T-helper 1 cell treated with Interleukin-12 subunit alpha and Interleukin-12 subunit beta and Interleukin-4 antibody, amounts not matched to agents 30 ng/mL and 1 ng/mL, for 36 hours (primary cell): ENCODE measurements around the gene RBM18. TPM values are rescaled to one million over a fixed set of nuclear protein-coding genes. Genes with fewer than 3 reads are reported as not detected.

Source experiments
- intact Hi-C: fragments of 100-400 bp; cut with micrococcal nuclease; formaldehyde crosslinking; loops from one replicate; pipeline ENCODE4 v1.15.1; 2024
- total RNA-seq: library from RNA; stranded (reverse); gene quantifications from 2 replicates; pipeline ENCODE4 v1.2.3, GENCODE V29; 2022

RBM18 gene, protein sequence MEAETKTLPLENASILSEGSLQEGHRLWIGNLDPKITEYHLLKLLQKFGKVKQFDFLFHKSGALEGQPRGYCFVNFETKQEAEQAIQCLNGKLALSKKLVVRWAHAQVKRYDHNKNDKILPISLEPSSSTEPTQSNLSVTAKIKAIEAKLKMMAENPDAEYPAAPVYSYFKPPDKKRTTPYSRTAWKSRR
- total RNA-seq: 22.6 and 23.9 TPM in 2 replicates

DNA sequence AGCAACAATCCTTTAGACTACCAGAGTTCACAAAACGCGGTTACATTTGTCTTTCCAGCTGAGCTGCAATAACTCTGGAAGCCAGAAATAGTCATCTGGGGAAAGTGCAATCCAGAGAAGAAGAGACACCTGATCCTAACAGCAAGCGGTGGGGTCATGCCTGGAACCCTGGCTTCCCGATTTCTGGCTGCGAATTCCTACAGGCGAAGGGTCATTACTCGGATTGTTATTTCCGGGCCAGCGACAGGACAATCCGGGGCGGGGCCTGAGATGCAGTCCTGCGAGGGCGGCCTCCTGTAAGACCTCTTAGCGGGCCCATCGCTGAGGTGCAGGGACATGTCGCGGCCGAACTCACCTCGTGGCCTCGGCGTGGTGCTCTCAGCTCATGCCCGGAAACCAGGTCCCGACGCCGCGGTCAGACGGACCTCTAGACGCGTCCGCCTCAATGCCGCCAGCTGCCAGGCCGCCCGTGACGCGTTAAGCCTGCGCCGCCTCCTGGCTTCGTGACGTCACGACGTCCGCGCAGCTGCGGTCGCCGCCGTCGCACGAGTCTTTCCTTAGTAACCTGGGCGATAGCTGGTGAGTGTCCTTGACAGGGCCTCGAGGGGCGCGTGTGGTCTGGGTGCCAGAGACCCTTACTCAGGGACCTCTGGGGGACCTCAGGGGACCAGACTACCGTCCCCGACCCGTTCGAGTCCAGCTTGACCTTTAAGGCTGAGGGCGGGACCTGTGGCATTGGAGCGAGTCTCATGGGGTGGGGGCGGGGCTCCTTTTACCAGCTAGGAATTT lies at the start of gene RBM18, which contains the start of gene MRRF:
TSS of gene RBM18 (minus strand) at position 481 of the 789 bp plus-strand sequence. CDS start 3,348 bp downstream, outside the sequence.
TSS of gene MRRF (plus strand) at position 523 of the 789 bp plus-strand sequence. CDS start 6,010 bp downstream, outside the sequence.
- intact Hi-C loops: loop anchor here (1.0 to 10.0 kb wide), 14 partner anchors 45 to 1684 kb away; partner anchors contain the start of genes CDK5RAP2, MORN5, NDUFA8 and PDCL

DNA sequence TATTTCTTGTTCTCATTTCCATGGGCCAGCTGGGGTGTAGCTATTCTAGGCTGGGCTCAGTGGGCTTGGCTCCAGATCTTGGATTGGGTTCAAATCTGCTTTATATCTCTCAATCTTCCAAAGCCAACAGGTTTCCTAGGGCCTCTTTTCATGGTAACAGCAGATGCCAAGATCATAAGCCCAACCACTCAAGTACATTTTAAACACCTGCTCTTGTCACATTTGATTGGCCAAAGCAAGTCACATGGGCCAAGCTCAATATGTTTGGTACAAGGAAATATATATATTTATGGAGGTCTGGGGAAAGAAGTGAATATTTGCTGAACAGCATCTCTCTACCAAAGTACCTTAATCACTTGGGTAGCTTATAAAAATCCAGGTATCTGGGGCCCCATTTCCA lies 49.5 kb upstream of the RBM18 start:
- intact Hi-C loops: no loop called here

DNA sequence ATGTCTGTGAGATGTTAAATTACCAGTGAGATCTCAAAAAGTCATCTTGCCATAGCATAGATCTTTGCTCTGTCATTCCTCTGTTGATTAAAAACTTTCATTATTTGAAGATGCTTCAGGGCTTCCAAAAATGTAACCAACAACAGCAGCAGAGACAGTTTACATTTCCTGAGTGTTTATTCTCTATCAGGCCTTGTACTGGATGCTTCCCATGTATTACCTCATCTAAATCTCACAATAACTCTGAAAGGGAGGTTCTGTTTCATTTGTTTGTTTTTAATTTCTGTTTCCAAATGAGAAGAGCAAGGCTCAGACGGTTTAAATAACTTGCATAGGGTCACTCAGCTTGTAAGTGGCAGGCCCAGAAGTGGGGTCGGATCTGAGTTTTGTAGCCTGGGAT lies 45.2 kb upstream of the RBM18 start:
- intact Hi-C loops: no loop called here

DNA sequence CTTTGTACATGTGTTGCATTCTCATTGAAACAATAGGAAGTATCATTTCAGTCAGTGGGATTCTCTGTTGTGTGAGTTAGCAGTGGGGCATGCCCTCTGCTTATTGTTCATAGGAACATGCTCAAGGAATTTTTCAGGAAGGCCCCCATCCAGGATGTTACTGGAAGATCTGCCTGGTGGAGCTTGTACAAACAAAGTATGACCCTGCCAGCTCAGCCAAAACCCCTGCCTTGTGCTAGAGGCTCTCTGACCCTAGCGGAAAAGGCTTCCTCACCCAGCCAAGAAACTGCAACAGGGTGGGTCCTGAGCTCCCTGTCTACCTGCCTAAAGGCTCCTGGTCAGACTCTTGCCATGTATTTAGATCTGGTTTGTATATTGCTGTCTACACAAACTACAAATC lies 43.3 kb upstream of the RBM18 start:
- intact Hi-C loops: no loop called here

DNA sequence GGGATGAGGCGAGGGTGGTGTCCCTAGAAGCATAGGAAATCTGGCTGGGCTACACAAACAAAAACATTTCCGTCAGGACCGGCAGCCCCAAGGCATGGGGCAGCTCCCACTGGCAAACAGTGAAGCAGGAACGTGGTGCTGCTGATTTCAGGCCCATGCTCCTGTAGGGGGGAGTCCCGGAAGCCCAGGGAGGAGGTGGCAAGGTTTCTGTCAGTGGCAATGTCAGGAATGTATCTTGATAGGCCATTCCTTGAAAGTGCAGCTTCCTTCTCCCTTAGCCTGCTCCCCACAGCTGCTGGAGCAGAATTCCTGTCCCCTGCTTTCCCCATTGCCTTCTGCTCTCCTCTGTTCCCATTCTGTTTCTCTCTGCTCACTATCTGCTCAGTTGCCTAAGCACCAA lies 42.4 kb upstream of the RBM18 start:
- intact Hi-C loops: no loop called here

DNA sequence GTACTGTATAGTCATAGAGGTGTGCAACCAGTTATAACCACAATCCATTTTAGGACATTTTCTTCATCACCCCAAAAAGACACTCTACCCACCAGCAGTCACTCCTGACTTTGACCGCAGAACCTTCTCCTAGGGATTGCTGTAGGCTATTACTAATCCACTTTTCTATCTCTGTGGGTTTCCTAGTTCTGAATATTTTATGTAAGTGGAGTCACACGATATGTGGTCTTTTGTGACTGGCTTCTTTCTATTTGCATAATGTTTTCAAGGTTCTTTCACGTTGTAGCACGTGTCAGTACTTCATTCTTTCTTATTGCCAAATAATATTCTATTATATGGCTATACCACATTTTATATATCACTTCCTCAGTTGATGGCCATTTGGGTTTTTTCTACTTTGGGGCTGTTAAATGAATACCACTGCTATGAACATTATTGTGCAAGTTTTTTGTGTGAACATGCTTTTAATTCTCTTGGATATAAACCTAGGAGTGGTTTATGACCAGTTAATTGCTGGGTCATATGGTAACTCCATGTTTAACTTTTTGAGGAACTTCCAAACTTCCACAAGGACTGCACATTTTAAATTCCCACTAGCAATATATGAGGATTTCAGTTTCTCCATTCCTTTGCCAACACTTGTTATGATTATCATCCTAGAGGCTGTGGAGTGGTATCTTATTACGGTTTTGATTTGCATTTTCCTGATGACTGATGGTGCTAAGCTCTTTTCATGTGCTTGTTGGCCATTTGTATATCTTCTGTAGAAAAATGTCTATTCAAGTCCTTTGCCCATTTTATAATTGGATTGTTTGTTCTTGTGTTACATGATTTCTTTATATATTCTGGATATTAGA lies 37.8 kb upstream of the RBM18 start:
- intact Hi-C loops: no loop called here

DNA sequence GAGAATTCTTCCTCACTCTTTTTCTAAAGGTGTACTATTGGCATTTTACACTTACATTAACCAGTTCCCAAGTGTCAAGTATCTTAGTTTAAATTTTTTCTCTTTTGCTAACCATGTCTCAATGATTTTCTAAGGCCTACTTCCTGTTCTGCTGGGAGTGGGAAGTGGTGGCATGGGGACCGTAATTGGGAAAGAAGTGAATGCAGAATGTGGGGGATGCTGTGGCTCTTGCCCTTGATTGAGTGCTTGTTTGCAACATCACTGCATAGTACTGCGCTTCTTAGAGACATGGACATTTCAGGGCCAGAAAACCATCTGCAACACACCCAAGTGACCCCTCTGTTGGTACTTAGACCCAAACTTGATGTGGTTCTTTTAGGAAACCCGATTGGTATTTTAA lies 32.9 kb upstream of the RBM18 start:
- intact Hi-C loops: no loop called here

DNA sequence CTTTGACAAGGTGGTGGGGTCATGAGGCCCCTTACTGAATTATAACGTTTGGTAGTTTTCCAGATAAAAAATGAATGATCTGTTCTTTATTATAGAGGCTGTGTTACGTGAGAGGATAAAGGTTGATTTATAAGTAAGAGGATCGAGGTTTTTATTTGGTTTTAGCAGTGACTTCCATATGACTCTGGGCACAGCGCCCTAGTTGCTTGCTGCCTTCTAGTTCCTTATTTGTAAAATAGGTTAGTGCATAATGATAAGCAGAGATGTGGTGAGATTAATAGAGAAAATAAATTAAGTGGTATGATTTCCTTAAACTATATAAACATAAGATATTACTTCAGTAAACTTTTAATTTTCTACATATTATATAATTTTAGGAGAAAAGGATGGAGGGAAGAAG lies 29.9 kb upstream of the RBM18 start:
- intact Hi-C loops: no loop called here

DNA sequence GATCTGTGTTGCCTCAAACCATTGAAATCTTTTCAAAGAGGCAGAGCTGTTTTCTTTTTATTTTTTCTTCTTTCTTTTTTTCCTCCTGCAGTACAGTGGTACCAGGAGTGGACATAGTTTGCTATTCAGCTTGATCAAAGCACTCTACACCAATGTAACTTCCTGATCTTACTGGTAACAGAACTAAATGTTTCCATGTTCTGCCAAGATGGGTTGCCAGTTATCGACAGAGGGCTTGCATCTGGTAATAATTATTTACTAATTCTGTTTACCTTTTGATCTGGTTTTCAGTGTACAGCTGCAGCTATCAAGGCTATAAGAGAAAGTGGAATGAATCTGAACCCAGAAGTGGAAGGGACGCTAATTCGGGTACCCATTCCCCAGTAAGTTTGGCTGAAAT lies 26.8 kb upstream of the RBM18 start:
- intact Hi-C loops: no loop called here

DNA sequence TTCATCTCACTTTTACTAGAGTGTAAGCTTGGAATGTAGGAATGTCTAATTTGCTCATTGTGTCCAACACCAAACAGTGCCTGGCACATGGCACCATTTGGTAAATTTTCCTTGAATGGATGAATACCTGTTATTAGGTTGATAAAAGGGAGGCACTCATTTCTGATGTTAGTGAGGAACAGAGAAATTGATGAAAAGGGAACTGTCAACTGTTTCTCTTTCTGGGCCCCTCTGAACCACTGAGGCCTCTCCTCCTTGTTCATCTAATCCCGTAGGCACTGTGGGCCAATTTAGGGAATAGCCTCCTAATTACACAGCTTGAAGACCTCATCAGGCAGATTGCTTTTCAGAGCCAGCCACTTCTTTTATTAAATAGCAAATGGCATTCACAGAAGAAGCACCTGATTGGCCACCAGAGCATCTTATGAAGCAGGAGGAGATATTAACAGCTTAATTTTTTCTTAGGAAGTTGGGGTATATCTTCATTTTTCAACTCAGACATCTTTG lies 22.6 kb upstream of the RBM18 start:
- intact Hi-C loops: no loop called here

DNA sequence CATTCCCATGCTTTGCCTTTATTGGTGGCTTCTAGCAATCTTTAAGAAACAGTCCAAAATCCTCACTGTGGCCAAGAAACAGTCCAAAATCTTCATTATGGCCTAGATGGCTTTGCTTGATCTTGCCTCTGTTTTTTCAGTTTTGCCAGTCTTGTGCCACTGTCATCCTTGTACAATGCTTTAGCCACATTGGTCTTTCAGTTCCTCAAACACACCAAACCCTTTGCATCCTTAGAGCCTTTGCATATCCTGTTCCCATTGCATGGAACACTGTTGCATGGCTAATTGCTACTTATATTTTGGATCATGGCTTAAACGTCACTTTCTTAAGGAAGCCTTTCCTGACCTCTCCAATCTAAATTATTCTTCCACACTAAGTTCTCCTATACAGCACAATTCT lies 22.1 kb upstream of the RBM18 start:
- intact Hi-C loops: no loop called here

DNA sequence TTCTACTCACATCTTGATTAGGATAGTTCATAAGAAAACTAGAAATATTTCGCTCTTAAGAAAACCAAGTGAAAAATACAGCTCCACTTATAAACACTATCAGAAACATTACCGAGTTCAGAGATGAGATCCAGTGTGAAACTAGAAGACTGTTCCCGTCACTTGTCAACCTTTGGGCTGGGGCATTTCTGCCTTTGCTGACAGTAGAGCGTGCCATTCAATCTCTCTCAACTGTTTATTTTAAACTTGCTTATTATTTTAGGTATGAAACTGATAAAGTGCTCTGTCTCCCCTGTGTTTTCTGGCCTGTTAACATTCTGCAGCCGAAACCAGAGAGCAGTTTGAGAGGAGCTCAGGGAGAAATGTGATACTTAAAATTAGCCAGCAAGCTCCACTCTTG lies 16.7 kb upstream of the RBM18 start:
- intact Hi-C loops: no loop called here

DNA sequence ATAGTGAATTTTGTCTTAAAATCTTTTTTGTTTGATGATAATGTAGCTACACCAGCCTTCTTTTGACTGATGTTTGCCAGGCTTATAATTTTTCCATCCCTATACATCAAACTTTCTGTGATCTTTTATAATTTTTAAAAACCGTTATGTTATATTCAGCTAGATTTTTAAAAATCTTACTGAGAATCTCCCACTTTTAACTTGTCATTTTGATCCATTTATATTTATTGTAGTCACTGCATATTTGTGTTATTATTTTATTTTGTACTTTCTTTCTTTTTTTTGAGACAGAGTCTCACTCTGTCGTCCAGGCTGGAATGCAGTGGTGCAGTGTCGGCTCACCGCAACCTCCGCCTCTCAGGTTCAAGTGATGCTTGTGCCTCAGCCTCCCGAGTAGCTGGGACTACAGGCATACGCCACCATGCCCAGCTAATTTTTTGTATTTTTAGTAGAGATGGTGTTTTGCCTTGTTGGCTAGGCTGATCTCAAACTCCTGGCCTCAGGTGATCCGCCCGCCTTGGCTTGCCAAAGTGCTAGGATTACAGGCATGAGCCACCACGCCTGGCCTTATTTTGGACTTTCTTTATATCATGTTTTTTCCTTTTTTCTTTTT lies 12.8 kb upstream of the RBM18 start:
- intact Hi-C loops: no loop called here

DNA sequence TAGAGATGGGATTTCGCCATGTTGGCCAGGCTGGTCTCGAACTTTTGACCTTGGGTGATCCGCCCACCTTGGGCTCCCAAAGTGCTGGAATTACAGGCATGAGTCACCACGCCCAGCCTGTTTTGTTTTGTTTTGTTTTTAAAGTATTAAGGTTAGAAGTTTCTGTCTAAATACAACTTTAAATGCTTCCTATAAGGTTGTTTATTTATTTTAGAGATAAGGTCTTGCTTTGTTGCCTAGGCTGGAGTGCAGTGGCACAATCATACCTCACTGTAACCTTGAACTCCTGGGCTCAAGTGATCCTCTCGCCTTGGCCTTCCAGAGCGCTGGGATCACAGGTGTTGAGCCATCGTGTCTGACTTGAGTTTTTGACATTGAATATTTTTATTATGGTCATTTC lies 11.5 kb upstream of the RBM18 start:
- intact Hi-C loops: no loop called here

DNA sequence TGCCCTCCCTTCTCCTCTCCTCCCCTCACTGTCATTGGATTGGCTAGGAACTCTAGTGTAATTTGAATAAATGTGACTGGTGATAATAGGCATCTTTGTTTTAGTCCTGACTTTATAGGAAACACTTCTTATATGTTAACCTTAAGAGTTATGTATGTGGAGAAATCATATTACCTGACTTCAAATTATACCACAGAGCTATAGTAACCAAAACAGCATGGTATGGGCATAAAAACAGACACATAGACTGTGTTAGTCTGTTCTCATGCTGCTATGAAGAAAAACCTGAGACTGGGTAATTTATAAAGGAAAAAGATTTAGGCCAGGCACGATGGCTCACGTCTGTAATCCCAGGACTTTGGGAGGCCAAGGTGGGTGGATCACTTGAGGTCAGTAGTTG lies 9.4 kb upstream of the RBM18 start:
- intact Hi-C loops: no loop called here

DNA sequence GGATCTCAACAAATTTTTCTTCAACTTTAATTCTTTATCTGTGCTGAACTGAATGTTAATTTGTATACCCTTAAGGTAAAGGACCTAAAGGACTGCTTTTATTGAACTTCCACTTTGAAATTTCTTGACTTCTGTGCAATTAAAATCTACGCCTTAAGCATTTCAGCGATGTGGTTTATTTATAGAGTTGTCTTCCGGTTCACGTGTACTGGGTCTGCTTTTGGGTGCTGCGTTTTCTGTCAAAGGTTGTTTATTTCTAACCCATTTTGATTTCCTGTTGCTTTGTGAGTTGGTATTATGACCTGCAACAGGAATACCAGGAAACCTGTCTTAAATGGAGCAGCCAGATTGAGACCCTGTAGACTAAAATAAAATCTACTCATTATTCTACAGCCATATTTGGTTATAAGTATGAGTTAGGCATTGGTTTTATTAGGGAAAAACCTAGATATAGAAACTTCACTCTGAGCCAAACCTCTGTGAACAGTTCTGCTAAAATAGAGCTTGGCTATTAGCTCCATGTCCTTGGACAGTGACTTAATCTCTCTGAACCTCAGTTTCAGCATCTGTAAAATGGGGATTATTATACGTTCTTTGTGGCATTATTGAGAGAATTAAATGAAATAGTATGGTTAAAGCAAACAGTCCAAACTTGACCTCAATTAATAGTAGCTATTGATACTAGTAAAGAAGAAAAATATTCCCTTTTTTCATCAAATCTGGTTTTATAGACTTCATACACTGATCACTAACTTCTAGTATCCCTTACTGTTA lies 3.6 kb upstream of the RBM18 start:
- intact Hi-C loops: loop anchor here (10.0 kb wide), 3 partner anchors 903 to 1077 kb away; partner anchors contain the start of gene STRBP

DNA sequence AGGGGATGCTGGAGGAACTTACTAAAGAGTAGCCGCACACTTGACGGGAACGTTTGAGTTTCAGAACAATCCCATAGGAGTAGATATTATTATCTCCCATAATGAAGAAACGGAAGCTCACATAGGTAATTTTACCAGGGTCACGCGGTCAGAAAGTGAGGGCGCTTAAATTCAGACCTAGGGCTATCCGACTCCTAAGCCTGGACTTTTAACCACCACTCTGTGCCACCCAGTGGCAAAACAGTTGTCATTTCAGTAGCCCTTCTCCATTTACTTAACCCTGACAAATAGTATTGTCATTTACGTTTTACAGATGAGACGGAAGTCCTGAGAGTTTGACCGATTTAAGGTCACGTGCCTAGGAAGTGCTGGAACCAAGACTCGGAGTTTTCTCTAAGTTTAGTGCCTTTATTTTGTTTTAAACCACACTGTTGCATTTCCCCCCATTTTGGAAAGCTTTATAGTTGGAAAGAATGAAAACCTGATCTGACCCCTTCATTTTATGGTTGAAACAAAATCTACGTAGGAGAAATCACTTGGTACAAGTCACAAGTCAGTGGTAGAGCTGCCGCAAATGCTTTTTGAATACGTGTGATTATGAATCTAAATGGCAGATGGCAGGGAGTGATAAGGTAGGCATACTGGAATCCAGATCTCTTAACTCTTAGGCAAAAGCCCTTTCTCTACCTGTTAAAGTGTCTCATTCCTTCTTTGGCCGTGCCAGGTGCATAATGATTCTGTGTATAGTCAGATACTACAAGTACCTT lies 692 bp upstream of the RBM18 start:
- intact Hi-C loops: loop anchor here (1.0 to 10.0 kb wide), 4 partner anchors 46 to 1079 kb away; partner anchors contain the start of gene STRBP

DNA sequence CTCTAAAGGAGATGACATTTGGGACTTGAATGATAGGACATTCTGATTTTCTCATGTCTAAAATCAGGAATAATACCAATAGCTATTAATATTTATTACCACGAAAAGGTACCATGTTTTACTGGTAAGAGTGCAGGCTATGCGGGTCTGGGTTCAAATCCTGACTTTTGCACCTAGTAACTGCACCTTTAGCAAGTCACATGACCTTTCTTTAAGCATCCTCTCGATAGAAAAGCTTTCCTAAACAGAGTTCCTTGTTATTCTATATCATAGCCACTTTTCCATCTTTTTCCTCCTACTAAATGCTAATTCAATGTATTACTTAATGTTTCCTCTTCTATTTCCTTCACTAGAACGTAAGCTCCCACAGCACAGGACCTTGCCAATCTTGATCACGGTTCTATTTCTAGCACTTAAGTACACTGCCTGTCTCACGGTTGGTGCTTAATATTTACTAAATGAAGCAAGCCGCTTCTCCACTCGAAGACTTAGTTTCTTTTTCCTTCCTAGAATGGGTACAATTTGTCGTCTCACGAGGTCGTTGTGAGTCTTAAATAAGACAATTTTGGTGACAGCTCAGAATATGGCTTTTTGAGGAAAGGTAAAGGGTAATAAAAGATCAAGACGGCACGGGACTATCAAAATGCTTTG lies 816 bp downstream of the RBM18 start:
- intact Hi-C loops: loop anchor here (1.0 to 10.0 kb wide), 13 partner anchors 50 to 1684 kb away; partner anchors contain the start of genes CDK5RAP2, MORN5, NDUFA8 and PDCL

DNA sequence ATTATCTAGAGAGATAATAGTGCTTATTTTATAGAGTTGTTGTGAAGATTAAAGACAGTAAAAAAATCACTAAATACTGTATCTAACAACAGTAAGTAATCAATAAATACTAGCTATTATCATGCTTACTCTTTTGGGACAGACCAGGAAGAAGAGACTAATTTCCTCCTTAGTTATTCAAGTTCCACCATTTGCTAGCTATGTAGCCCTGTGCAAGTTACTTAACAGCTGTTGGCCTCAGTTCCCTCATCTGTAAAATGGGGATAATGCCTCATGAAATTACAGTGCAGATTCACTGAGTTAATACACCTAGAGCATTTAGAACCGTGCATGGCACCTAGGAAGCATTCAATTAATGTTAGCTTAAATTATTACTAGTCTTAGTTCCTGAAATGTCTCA lies 2.6 kb downstream of the RBM18 start:
- intact Hi-C loops: loop anchor here (5.0 to 10.0 kb wide), 4 partner anchors 550 to 1083 kb away; partner anchors contain the start of gene STRBP
